Stimulated activated CD4-positive, alpha-beta T cell treated with anti-CD3 and anti-CD28 coated beads, Interleukin-2, amount 100 ng/mL, for 4 hours (primary cell): ENCODE results near the gene FNDC10.
A peak's percentile ranks its signal among the peaks of the same experiment; 100 is the strongest.
"Not testable (repeated sequence)": the region's sequence is repeated elsewhere in the genome, so short reads cannot be mapped to it uniquely, and the experiment has no call there.

ENCODE experiments used
- DNase-seq: peaks from one replicate; pipeline ENCODE4 v3.0.0-alpha.2; 2020; ENCODE audit warnings: low read depth

The FNDC10 gene

GRCh38 chr1:1599935-1600860 is at the start of gene FNDC10:
TSS of gene FNDC10 (minus strand) at chr1:1600135. CDS start at chr1:1600015, 120 bp downstream.
- DNase-seq, result no peak

DNA sequence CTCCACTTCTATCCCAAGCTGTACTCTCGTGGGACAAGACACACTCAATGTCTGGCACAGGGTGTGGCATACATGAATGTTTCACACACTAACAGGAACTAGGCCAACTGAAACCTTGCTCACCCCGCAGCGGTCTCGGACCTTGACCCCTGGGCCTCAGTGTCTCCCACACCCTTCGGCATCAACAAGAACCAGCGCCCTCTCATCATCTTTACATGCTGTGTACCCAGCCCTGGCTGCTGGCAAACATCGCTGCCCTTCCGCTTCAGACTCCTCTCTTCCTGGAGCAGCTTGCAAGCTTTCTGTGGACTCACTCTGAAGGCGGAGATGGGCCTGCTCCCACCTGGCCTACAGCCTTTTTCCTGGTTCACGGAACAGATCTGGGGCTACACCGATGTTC is 48.3 kb upstream of the FNDC10 start:
- not testable (repeated sequence) for DNase-seq

- DNase-seq, result not testable (repeated sequence)
Observed at GRCh38 chr1:1647567-1648241, 47.8 kb upstream of the FNDC10 start.

- not testable (repeated sequence) for DNase-seq
Observed at GRCh38 chr1:1646326-1646725, 46.4 kb upstream of the FNDC10 start.

- DNase-seq, result not testable (repeated sequence)
Observed at GRCh38 chr1:1640711-1641461, 41.0 kb upstream of the FNDC10 start.

GRCh38 chr1:1640081-1640480 is 40.1 kb upstream of the FNDC10 start:
- DNase-seq, result not testable (repeated sequence)

GRCh38 chr1:1639368-1639767 is 39.4 kb upstream of the FNDC10 start:
- not testable (repeated sequence) for DNase-seq

DNA sequence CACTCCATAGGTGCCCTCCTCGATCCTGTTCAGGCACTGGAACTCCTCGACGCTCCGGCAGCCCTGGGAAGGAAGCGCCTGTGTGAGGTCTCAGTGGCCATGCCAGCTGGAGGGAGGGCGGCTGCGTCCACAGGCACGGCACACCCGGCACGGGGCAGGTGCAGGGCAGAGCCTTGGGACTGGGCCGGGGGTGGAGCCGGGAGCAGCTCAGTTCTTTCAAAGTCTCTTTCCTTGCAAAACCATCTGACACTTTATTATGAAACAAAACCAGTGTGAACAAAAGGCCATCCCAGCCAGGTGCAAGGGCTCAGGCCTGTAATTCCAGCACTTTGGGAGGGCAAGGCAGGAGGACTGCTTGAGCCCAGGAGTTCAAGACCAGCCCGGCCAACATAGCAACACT is 38.6 kb upstream of the FNDC10 start:
- not testable (repeated sequence) for DNase-seq

GRCh38 chr1:1637479-1637875 is 37.5 kb upstream of the FNDC10 start:
- not testable (repeated sequence) for DNase-seq

- DNase-seq, result not testable (repeated sequence)
Observed at GRCh38 chr1:1636621-1637478, 36.9 kb upstream of the FNDC10 start.

DNA sequence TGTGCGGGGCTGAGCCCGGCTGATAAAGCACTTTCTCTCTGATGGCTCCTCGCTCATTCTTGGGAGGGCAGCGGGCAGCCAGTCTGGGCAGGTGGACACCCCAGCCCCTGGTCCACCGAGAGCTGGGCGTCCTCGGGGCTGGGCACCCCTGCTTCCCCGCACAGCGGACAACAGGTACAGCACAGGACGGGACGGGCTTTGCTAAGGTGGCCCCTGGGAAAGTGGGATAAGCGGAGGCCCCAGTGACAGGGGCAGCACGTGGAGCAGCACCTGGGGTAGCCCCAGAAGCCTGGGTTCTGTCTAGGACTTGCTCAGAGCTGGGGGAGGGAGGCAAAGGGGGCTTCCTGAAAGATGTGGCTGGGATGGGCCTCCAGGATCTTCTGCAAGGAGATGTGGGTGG is 34.7 kb upstream of the FNDC10 start:
- not testable (repeated sequence) for DNase-seq

- DNase-seq, result not testable (repeated sequence)
Observed at GRCh38 chr1:1633409-1633808, 33.5 kb upstream of the FNDC10 start.

GRCh38 chr1:1631782-1632420 is 32.0 kb upstream of the FNDC10 start, which contains the start of gene MMP23B:
TSS of gene MMP23B (plus strand) at chr1:1632173. CDS start at chr1:1632219, 46 bp downstream.
- no peak for DNase-seq

- DNase-seq, result no peak
Observed at GRCh38 chr1:1630965-1631781, 31.2 kb upstream of the FNDC10 start.

DNA sequence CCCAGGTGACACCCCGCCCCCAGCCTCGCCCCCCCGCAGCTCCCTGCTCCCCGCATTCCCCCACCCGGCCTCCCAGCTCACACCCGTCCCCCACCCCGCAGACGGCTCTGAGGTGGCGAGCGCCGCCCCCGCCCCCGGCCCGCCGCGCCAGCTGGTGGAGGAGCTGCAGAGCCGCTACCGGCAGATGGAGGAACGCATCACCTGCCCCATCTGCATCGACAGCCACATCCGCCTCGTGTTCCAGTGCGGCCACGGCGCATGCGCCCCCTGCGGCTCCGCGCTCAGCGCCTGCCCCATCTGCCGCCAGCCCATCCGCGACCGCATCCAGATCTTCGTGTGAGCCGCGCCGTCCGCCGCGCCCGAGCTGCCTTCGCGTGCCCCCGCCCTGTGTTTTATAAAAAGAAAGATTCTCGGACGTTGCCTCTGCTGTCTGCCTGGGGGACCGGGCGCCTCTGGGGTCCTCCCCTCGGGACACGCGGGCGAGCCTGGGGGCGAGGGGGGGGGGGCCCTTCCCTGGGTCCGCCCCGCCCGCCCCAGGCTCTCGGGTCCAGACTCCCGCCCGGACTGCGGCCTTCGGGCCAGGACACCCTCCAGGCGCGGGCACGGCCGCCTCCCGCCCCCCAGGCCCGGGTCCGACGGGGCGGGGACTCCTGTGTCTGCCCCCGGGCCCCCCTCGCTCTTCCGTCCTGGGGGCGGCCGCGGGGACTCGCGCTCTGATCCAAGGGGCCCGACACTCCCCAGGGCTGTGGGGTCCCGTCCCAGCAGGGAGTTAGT is 30.4 kb upstream of the FNDC10 start:
- peak; percentile 91 for DNase-seq

- peak; percentile 72 for DNase-seq
Observed at GRCh38 chr1:1629430-1630190, 29.7 kb upstream of the FNDC10 start.

DNA sequence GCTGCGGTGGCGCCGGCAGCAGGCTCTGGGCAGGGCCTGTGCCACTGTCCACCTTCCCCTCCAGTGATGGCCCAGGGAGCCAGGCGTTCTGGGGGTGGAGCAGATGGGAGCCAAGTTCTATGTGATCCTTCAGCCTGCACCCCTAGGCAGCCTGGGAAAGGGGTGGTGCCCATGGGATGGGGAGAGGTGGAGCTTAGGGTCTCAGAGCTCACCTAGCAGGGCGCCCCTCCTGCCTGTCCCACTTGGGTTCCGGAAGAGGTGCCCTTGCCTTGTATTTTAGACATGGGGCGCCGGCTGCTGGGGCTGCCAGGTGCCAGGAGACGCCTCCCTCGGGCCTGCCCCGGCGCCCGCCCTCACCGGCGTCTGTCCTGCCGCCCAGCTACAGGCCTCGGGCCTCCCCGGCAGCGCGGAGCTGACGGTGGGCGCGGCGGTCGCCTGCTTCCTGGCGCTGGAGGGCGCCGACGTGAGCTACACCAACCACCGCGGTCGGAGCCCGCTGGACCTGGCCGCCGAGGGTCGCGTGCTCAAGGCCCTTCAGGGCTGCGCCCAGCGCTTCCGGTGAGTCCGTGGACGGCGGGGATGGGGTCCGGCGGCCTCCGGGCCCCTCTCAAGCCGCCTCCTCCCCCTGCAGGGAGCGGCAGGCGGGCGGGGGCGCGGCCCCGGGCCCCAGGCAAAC is 29.0 kb upstream of the FNDC10 start:
- peak; percentile 22 for DNase-seq
